BE2C (cell line): ENCODE data around the gene MAP4K4.

Source experiments
- DNase-seq: peaks from one replicate; pipeline ENCODE4 v3.0.0-alpha.2; 2020
- H3K27me3 ChIP-seq: fragments of 250-450 bp; sonication (Bioruptor Pico); 2 replicates; pipeline ENCODE4 v1.5.1; 2020; ENCODE audit warnings: mild to moderate bottlenecking
- H3K36me3 ChIP-seq: fragments of 250-450 bp; sonication (Bioruptor Pico); 2 replicates; pipeline ENCODE4 v1.5.1; 2020; ENCODE audit warnings: mild to moderate bottlenecking
- H3K4me1 ChIP-seq: fragments of 250-450 bp; sonication (Bioruptor Pico); 2 replicates; pipeline ENCODE4 v1.5.1; 2020
- H3K4me3 ChIP-seq: 2 replicates; pipeline ENCODE4 v1.5.1; 2011; ENCODE audit warnings: low read depth, low read length
- H3K9me3 ChIP-seq: fragments of 250-450 bp; sonication (Bioruptor Pico); 2 replicates; pipeline ENCODE4 v1.5.1; 2020
- CTCF ChIP-seq: IDR thresholded peaks from 2 replicates; pipeline ENCODE4 v1.5.1; 2012; ENCODE audit warnings: mild to moderate bottlenecking, low read depth, low read length

The MAP4K4 gene

GRCh38 chr2:101893681-101894381 lies 196.3 kb downstream of the MAP4K4 start:
- no peaks in the 10 kb centered on the region for H3K36me3 ChIP-seq
- no peak overlapping the region for H3K4me3 ChIP-seq
- no peak for DNase-seq
- H3K9me3 ChIP-seq, result no peaks in the 10 kb centered on the region
- TF ChIP-seq CTCF, result no peak
- H3K4me1 ChIP-seq, result no peaks in the 10 kb centered on the region
- no peaks in the 10 kb centered on the region for H3K27me3 ChIP-seq

- Histone ChIP-seq H3K27me3 (no peaks in the 10 kb centered on the region), H3K9me3 (no peaks in the 10 kb centered on the region), H3K36me3 (no peaks in the 10 kb centered on the region), H3K4me3 (no peak overlapping the region), H3K4me1 (no peaks in the 10 kb centered on the region)
- no peak for TF ChIP-seq CTCF
- no peak for DNase-seq
Observed at GRCh38 chr2:101895039-101895438, 197.5 kb downstream of the MAP4K4 start.

GRCh38 chr2:101895819-101896322 lies 198.4 kb downstream of the MAP4K4 start:
- H3K9me3 ChIP-seq, result no peaks in the 10 kb centered on the region
- no peaks in the 10 kb centered on the region for H3K4me1 ChIP-seq
- H3K36me3 ChIP-seq, result no peaks in the 10 kb centered on the region
- no peak overlapping the region for H3K4me3 ChIP-seq
- TF ChIP-seq CTCF, result no peak
- no peaks in the 10 kb centered on the region for H3K27me3 ChIP-seq
- DNase-seq, result no peak

- H3K4me3 ChIP-seq, result no peak overlapping the region
- DNase-seq, result no peak
- H3K36me3 ChIP-seq, result no peaks in the 10 kb centered on the region
- no peak for TF ChIP-seq CTCF
- no peaks in the 10 kb centered on the region for H3K4me1 ChIP-seq
- no peaks in the 10 kb centered on the region for H3K9me3 ChIP-seq
- no peaks in the 10 kb centered on the region for H3K27me3 ChIP-seq
Observed at GRCh38 chr2:101897301-101897700, 199.8 kb downstream of the MAP4K4 start.

- no peaks in the 10 kb centered on the region for H3K9me3 ChIP-seq
- no peak overlapping the region for H3K4me3 ChIP-seq
- H3K4me1 ChIP-seq, result no peaks in the 10 kb centered on the region
- H3K36me3 ChIP-seq, result no peaks in the 10 kb centered on the region
- no peak for DNase-seq
- H3K27me3 ChIP-seq, result no peaks in the 10 kb centered on the region
- TF ChIP-seq CTCF, result no peak
Observed at GRCh38 chr2:101899265-101899664, 201.8 kb downstream of the MAP4K4 start.

GRCh38 chr2:101899871-101900270 lies 202.4 kb downstream of the MAP4K4 start:
- no peak for TF ChIP-seq CTCF
- Histone ChIP-seq H3K4me3 (no peak overlapping the region), H3K36me3 (no peaks in the 10 kb centered on the region), H3K27me3 (no peaks in the 10 kb centered on the region), H3K9me3 (no peaks in the 10 kb centered on the region), H3K4me1 (no peaks in the 10 kb centered on the region)
- DNase-seq, result no peak
